ENCODE results near the gene TMEM134.

GRCh38 chr11:67466367-67466766 lies 2.7 kb downstream of the TMEM134 start:
- no peak for TF ChIP-seq CEBPB (IDR thresholded peaks at IDR 0.05)
- no peak for TF ChIP-seq CTCF (IDR thresholded peaks at IDR 0.05)
- no peak for TF ChIP-seq FOSL2 (IDR thresholded peaks at IDR 0.05)
- no peak for TF ChIP-seq FOSL2 (CRISPR knock-in tag; IDR thresholded peaks at IDR 0.05)
- TF ChIP-seq CHD4 (IDR thresholded peaks at IDR 0.05; ENCODE audit: borderline replicate concordance), result no peak
- no peak for TF ChIP-seq POLR2A (IDR thresholded peaks at IDR 0.05; ENCODE audit: low read length)
- TF ChIP-seq RFX5 (IDR thresholded peaks at IDR 0.05), result no peak
- no peak for TF ChIP-seq RAD21 (conservative IDR thresholded peaks at IDR 0.05 in 1 of 2, IDR thresholded peaks at IDR 0.05 in 1 of 2)

All from A549 (cell line).